Measurements from ENCODE around the gene PHRF1.

PHRF1 gene

DNA sequence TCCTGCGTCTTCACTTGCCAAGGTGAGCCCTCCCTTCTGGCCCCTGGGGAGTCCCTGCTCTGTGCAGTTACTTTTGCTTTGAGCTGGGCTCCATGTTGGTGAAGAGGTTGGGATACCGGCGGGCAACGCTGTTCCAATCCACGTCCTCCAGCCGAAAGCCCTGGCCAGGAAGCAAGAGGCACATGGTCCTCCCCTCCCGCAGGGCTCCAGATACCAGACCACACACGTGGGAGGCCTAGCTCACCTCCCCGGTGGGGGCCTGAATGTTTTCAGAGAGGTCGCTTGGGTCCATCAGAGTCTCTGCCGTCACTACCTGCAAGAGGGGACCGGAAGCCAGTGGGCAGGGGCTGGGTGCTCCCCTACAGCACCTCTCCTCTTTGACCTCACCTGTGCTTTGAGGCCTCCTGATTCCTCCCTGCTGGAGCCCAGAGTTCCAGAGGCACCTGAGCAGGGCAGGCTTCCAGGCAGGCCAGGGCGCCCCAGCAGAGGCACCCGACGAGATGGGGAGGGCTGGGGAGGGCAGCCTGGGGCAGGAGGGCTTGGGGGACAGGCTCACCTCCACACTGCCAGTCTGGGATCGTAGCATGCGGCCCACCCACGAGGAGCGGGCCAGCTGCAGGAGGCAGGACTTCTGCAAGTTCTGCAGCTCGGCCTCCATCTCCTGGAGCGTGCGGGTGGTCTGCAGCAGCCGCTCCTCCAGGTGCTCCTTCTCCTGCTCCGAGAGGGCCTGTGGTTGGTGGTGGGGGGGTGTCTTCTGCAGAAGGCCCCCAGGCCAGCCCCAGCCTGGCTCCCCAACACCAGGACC is 18.7 kb upstream of the PHRF1 start:
- DNase-seq (ENCODE audit: low read depth) = no peak

DNA sequence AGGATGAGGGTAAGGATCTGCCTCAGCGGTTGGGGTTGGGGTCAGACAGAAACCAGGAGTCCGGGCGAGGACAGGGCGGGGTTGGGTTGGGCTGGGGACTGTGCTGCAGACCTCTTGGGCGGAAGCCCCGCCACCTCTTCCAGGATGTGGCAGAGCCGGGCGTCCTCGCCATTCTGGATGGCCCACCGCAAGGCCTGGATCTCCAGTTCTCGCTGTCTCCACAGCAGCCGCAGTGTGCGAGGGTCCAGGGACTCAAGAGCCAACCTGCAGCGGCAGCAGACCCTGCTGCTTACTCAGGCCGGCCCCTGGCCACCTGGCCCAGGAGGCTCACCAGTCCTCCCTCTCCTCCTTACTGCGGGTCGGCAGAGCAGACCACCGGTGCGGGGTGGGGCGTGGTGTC is 17.8 kb upstream of the PHRF1 start:
- DNase-seq (ENCODE audit: low read depth) = no peak

- DNase-seq (ENCODE audit: low read depth) = no peak
Measured at GRCh38 chr11:559020-559620, 17.1 kb upstream of the PHRF1 start.

DNA sequence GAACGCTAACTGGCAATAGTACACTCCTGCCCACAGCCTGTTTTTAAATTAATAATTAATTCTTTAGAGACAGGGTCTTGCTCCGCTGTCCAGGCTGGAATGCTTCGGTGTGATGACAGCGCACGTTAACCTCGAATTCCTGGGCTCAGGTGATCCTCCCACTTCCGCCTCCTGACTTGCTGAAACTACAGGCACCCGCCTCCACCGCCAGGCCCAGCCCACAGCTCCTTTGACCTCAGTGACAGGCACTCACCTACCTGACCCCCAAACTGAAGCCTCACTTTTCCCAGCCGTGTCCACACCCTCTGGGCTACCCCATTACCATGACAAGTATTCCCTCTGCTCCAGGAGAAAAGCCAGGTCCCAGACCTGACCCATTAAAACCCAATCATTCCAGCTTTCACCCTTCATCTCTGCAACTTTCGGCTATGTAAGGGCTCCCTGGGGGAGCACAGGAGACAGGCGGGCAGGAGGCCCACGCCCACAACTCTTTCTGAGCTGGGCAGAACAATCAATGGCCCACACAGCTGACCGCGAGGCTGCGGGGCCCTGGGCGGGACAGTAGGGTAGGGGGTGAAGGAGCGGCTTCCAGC is 16.5 kb upstream of the PHRF1 start:
- no peak for DNase-seq (ENCODE audit: low read depth)

GRCh38 chr11:560305-561147 is 15.7 kb upstream of the PHRF1 start, which contains the start of the genes LMNTD2 and RASSF7:
LMNTD2 (minus strand) TSS chr11:560738; CDS start chr11:560716, 22 bp downstream.
RASSF7 (plus strand) TSS chr11:560970; CDS start chr11:561769, 799 bp downstream.
- DNase-seq (ENCODE audit: low read depth) = peak; percentile 95

DNA sequence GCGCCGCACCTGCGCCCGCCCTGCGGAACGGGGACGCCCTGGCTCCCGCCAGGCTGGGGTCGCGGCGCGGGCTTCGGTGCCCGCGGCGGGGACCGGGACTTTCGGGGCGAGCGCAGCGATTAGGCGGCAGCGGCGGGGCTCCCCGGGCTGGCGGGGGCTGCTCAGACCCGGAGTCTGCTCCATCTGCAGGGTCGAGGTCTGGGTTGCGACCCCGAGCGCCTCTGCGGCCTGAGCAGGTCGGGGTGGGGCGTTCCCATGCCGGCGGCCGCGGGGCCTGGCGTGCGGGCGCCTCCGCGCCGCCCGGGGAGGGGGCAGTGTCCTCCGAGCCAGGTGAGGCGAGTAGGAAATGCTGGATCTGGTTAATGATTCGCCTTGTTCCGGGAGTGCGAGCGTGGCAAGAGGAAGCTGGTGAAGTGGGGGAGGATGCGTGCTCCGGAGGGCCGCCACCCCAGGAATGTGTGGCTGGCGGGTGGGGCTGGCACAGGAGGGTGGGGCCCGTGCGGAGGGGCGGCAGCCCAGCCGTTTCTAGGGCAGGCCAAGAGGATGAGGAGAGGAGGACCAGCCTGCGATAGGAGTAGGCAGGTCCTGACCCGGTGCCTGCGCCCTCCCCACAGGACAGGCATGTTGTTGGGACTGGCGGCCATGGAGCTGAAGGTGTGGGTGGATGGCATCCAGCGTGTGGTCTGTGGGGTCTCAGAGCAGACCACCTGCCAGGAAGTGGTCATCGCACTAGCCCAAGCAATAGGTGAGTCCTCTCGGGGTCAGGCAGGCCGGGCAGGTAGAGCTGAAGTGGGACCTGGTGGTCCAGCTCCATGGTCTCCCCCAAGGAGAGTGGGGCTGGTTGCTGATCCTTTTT is 14.9 kb upstream of the PHRF1 start:
- no peak for DNase-seq (ENCODE audit: low read depth)

DNA sequence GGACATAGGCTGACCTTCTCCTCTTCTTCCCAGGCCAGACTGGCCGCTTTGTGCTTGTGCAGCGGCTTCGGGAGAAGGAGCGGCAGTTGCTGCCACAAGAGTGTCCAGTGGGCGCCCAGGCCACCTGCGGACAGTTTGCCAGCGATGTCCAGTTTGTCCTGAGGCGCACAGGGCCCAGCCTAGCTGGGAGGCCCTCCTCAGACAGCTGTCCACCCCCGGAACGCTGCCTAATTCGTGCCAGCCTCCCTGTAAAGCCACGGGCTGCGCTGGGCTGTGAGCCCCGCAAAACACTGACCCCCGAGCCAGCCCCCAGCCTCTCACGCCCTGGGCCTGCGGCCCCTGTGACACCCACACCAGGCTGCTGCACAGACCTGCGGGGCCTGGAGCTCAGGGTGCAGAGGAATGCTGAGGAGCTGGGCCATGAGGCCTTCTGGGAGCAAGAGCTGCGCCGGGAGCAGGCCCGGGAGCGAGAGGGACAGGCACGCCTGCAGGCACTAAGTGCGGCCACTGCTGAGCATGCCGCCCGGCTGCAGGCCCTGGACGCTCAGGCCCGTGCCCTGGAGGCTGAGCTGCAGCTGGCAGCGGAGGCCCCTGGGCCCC is 14.1 kb upstream of the PHRF1 start:
- no peak for DNase-seq (ENCODE audit: low read depth)

DNA sequence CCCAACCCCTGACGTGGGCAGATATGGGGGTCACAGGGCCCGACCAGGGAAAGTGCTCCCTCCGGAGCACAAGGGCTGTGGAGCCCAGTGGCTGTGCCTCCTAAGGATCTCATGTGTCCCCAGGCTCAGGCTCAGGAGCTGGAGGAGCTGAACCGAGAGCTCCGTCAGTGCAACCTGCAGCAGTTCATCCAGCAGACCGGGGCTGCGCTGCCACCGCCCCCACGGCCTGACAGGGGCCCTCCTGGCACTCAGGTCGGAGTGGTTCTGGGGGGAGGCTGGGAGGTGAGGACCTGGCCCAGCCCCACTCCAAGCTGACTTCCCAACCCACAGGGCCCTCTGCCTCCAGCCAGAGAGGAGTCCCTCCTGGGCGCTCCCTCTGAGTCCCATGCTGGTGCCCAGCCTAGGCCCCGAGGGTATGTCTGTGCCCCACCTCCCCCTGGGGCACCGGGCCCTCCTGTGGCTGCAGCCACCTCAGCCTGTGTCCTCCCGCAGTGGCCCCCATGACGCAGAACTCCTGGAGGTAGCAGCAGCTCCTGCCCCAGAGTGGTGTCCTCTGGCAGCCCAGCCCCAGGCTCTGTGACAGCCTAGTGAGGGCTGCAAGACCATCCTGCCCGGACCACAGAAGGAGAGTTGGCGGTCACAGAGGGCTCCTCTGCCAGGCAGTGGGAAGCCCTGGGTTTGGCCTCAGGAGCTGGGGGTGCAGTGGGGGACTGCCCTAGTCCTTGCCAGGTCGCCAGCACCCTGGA is 13.0 kb upstream of the PHRF1 start:
- DNase-seq (ENCODE audit: low read depth) = no peak

GRCh38 chr11:563812-564578 is 12.3 kb upstream of the PHRF1 start:
- DNase-seq (ENCODE audit: low read depth) = no peak

GRCh38 chr11:565921-566509 is 10.3 kb upstream of the PHRF1 start:
- no peak for DNase-seq (ENCODE audit: low read depth)

- DNase-seq (ENCODE audit: low read depth) = no peak
Measured at GRCh38 chr11:567011-567628, 9.2 kb upstream of the PHRF1 start.

- DNase-seq (ENCODE audit: low read depth) = no peak
Measured at GRCh38 chr11:567629-568292, 8.5 kb upstream of the PHRF1 start.

DNA sequence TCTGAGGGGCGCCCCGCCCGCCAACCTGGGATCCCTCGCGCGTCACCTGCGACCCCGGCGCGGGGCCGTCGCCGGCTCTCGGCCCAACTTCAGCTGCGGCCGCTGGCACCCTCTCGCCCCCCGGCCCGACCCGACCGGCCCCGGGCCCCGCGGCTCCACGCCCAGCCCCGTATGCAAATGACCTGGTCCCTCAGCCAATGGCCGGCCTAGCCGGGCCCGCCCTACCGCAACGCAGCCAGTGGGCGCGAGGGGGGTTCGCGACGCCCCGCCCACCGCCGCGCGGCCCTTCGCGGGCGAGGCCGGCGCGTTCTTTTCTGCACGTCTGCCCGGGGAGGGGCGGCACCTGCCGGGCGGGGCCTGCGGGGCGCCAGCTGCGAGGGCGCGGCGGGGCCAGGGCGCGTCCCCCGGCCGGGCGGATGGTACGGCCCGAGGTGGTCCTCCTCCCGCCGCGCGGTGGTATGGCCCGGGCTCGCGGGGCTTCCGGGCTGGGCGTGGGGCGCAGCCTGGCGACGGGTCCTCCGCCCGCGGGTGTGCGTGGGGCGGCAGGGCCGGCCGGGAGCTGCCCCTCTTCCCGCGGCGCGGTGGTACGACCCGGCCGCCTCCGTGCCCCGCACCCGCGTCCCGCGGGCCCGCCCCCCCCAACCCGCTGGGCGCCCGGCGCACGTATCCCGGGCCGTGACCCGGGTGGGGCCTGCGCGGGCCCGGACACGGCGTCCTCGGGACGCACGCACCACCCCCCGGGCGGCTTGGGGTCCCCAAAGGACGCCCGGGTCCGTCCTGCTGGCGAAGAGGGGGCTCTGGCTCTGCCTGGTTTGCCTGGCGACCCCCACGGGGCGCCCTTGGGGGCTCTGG is 7.7 kb upstream of the PHRF1 start:
- peak; percentile 87 for DNase-seq (ENCODE audit: low read depth)

DNA sequence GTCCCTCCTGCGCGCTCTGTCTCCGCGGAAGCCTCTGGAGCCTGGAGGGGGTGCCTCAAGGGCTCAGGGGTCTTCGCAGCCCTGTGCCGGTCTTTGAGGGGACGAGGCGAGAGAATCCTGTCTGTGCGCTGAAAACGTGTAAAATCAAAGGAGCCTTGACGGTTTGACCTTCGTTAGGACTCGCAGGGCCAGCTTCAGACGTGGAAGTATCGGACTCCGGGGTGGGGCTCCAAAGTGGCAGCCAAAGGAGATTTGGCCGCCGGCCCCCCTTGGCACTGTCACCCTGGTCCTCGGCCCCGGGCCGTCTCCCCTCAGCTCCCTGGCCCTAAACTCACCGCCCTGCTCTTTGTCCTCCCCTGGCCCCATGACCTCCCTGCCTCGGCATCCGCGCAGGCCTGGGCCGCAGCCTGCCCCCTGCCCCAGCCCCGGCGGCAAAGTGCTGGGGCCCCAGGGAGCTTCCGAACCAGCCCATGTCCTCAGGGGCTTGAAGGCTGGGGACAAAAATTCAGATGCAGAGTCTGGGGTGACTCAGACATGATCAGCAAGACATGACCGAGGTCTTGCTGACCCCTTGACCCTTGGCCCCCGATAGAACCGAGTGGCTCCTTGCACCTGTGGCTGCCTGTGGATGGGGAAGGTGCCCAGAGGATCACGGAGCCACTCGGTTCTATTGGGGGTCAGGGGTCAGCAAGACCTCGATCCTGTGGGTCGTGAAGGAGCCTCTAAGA is 6.9 kb upstream of the PHRF1 start:
- DNase-seq (ENCODE audit: low read depth) = no peak

- no peak for DNase-seq (ENCODE audit: low read depth)
Measured at GRCh38 chr11:571802-572185, 4.5 kb upstream of the PHRF1 start.

DNA sequence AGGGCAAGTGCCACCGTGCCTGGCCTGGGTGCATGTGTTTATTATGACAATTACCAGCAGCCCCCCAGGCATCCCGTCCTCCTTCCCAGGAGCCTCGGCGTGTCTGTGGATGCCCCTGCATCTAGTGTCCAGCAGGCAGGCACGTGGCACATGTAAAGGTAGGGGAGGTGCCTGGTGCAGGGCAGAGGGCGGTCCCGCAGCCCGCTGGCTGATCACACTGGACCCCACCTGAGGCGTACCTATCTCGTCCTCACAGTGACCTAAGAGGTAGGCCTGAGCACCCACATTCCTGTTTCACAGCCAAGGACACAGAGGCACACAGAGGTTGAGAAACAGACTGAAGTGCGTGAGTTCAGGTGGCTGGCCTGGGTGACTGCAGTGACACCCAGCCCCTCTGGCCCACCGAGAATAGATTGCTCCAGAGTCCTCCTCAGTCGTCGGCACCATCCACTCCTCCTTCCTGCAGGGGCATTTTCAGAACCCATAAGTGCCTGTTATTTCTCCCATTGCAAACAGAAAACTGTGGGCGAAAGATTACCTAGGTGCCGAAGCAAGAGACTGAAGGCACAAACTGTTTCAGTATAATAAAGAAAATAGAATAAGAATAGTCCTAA is 3.0 kb upstream of the PHRF1 start:
- no peak for DNase-seq (ENCODE audit: low read depth)
